Brain microvascular endothelial cell (primary cell): ENCODE measurements around the gene MEGF11.

Source experiments
- DNase-seq: peaks from one replicate; pipeline ENCODE4 v3.0.0-alpha.2; 2020
- H3K27ac ChIP-seq: fragments of 250-450 bp; sonication (Bioruptor Pico); 2 replicates; pipeline ENCODE4 v1.5.1; 2020; ENCODE audit warnings: mild to moderate bottlenecking, moderate library complexity
- H3K27me3 ChIP-seq: fragments of 250-450 bp; sonication (Bioruptor Pico); replicated peaks from 2 replicates; pipeline ENCODE4 v1.5.1; 2020; ENCODE audit warnings: mild to moderate bottlenecking
- H3K36me3 ChIP-seq: fragments of 250-450 bp; sonication (Bioruptor Pico); replicated peaks from 2 replicates; pipeline ENCODE4 v1.5.1; 2020; ENCODE audit warnings: mild to moderate bottlenecking
- H3K4me3 ChIP-seq: 2 replicates; pipeline ENCODE4 v1.5.1; 2011; ENCODE audit warnings: low read depth, mild to moderate bottlenecking, control low read depth, low read length, moderate library complexity
- CTCF ChIP-seq: IDR thresholded peaks from 2 replicates; pipeline ENCODE4 v1.5.1; 2011; ENCODE audit warnings: low read depth, mild to moderate bottlenecking, moderate library complexity, low read length, control low read depth, inconsistent platforms; ENCODE audit errors: missing control alignments
- in situ Hi-C: cut with HindIII; loops from 2 replicates; pipeline ENCODE4 v1.10.0; 2017; ENCODE audit warnings: low sequenced_read_pairs, low pct_ligation_motif_present

The MEGF11 gene

GRCh38 chr15:65888981-65889380 lies 364.6 kb downstream of the MEGF11 start:
- Histone ChIP-seq H3K27ac (no peak overlapping the region), H3K27me3 (no peaks in the 10 kb centered on the region), H3K4me3 (no peak overlapping the region), H3K36me3 (peaks cover 44% of the 10 kb centered on the region)
- no peak for TF ChIP-seq CTCF
- DNase-seq: no peak
- in situ Hi-C loops: no loop called here

GRCh38 chr15:65887565-65887964 lies 366.0 kb downstream of the MEGF11 start:
- TF ChIP-seq CTCF: no peak
- Histone ChIP-seq H3K36me3 (peaks cover 53% of the 10 kb centered on the region), H3K27ac (no peak overlapping the region), H3K27me3 (no peaks in the 10 kb centered on the region), H3K4me3 (no peak overlapping the region)
- no peak for DNase-seq
- in situ Hi-C loops: no loop called here

- peaks cover 56% of the 10 kb centered on the region for H3K36me3 ChIP-seq
- in situ Hi-C loops: no loop called here
Observed at GRCh38 chr15:65885668-65886218, 367.8 kb downstream of the MEGF11 start.

GRCh38 chr15:65884511-65884910 lies 369.0 kb downstream of the MEGF11 start:
- DNase-seq: no peak
- in situ Hi-C loops: no loop called here
- TF ChIP-seq CTCF: no peak
- no peak overlapping the region for H3K27ac ChIP-seq
- peaks cover 64% of the 10 kb centered on the region for H3K36me3 ChIP-seq
- H3K4me3 ChIP-seq: no peak overlapping the region
- H3K27me3 ChIP-seq: no peaks in the 10 kb centered on the region

More at GRCh38 chr15:65885668-65886218, 367.8 kb downstream of the MEGF11 start:
- no peaks in the 10 kb centered on the region for H3K27me3 ChIP-seq
- DNase-seq: no peak
- no peak overlapping the region for H3K4me3 ChIP-seq
- TF ChIP-seq CTCF: no peak
- no peak overlapping the region for H3K27ac ChIP-seq

GRCh38 chr15:65883571-65883970 lies 370.0 kb downstream of the MEGF11 start:
- Histone ChIP-seq H3K36me3 (peaks cover 66% of the 10 kb centered on the region), H3K27me3 (no peaks in the 10 kb centered on the region), H3K4me3 (no peak overlapping the region), H3K27ac (no peak overlapping the region)
- TF ChIP-seq CTCF: no peak
- DNase-seq: no peak
- in situ Hi-C loops: no loop called here
